ENCODE data around the gene NDUFS6. TPM values are rescaled to one million over a fixed set of nuclear protein-coding genes. Genes with fewer than 3 reads are reported as not detected.

NDUFS6 gene
- total and polyA plus RNA-seq, 8 donors, result 12.8 to 95.0 (median 86.0) TPM; not detected in 1

DNA sequence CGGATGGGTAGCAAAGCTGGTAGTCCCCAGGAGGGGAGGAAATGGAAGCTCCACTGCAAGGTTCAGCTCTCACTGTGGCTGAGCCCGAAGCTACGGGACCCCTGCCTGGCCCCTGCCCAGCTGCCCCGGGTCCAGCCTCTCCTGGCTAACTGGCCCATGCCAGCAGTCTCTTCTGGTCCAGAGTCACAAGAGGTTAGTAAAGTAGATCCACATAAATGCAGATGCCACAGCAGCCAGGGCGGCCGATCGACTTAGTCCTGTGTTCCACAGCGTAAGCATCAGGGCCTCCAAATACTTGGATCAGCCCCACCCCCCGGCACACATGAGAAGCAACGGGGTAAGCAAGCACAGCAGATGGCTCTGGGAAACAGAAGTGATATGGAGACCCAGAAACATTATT, 43.7 kb upstream of the NDUFS6 start:
- Histone ChIP-seq H3K9me3 (peaks cover 0 to 6% (median 2%) of the 10 kb centered on the region in 4 donors), H3K4me3 (no peak overlapping the region), H3K27me3 (peaks cover 0 to 58% (median 6%) of the 10 kb centered on the region in 3 donors), H3K27ac (no peak overlapping the region), H3K36me3 (no peaks in the 10 kb centered on the region), H3K4me1 (no peaks in the 10 kb centered on the region)
- 82 to 94% (median 87%) methylated on average over 4 to 10 of the region's 10 CpGs for WGBS, 5 donors
- intact Hi-C loops (cut with DNase I; ENCODE audit: low total_unique reads), result no loop called here
- DNase-seq, result peak in 1 of 2 donors; percentile 24
- TF ChIP-seq POLR2A (IDR thresholded peaks at IDR 0.05) (no peak), EP300 (IDR thresholded peaks at IDR 0.05) (no peak), POLR2AphosphoS5 (IDR thresholded peaks at IDR 0.05) (no peak)
- TF ChIP-seq, protein P1, sequence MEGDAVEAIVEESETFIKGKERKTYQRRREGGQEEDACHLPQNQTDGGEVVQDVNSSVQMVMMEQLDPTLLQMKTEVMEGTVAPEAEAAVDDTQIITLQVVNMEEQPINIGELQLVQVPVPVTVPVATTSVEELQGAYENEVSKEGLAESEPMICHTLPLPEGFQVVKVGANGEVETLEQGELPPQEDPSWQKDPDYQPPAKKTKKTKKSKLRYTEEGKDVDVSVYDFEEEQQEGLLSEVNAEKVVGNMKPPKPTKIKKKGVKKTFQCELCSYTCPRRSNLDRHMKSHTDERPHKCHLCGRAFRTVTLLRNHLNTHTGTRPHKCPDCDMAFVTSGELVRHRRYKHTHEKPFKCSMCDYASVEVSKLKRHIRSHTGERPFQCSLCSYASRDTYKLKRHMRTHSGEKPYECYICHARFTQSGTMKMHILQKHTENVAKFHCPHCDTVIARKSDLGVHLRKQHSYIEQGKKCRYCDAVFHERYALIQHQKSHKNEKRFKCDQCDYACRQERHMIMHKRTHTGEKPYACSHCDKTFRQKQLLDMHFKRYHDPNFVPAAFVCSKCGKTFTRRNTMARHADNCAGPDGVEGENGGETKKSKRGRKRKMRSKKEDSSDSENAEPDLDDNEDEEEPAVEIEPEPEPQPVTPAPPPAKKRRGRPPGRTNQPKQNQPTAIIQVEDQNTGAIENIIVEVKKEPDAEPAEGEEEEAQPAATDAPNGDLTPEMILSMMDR (IDR thresholded peaks at IDR 0.05), result no peak

DNA sequence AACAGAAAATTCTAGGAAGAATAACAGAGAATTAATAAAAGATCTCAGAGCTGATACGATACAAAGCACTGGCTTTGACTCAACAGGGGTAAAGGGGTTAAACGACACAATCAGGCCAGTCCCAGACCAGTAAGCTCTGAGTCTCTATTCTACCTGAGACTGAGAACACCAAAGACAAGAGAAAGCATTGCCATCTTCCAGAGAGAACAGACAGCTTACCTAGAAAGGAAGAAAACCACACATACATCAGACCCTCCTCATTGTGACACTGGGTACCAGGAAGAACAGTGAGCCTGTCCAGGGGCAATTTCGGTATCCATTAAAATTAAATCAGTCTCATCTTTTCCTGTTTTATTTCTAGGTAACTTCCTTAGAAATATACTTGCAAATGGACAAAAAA, 42.6 kb upstream of the NDUFS6 start:
- no peak for TF ChIP-seq POLR2A (IDR thresholded peaks at IDR 0.05)
- TF ChIP-seq EP300 (IDR thresholded peaks at IDR 0.05), result no peak
- TF ChIP-seq, protein P1 (IDR thresholded peaks at IDR 0.05), result no peak
- TF ChIP-seq POLR2AphosphoS5 (IDR thresholded peaks at IDR 0.05), result no peak
- no peak for DNase-seq
- H3K4me1 ChIP-seq, result no peaks in the 10 kb centered on the region
- H3K36me3 ChIP-seq, result no peaks in the 10 kb centered on the region
- WGBS, 5 donors, result 60 to 88% (median 85%) methylated on average over 3 of the region's 3 CpGs
- intact Hi-C loops (cut with DNase I; ENCODE audit: low total_unique reads), result no loop called here
- H3K4me3 ChIP-seq, result no peak overlapping the region
- no peak overlapping the region for H3K27ac ChIP-seq
- H3K27me3 ChIP-seq, result peaks cover 0 to 60% (median 6%) of the 10 kb centered on the region in 3 donors
- H3K9me3 ChIP-seq, result peaks cover 0 to 4% (median 0%) of the 10 kb centered on the region in 4 donors

DNA sequence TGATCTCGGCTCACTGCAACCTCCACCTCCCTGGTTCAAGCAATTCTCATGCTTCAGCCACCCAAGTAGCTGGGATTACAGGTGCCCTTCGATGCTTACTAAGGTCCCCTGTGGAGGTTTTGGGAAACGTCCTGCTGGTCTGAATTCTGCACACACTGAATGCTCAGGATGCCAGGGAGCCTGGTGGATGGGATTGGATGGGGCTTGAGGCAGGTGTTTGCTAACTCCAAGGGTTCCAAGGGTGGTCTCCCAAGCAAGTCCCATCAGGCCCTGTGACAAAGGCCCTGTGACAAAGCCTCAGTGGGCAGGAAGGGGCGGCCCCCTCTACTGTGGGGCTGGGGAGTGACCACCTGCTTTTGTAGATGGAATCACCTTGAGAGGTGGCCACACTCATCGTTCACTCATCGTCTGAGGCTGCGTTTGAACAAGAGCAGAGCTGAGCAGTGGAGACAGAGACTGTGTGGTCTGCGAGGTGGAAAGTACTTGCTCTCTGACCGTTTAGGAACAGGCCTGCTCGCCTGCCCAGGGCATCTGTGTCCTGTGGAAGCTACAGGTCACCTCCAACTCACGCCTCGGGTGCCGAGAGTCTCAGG, 41.7 kb upstream of the NDUFS6 start:
- Histone ChIP-seq H3K4me1 (no peaks in the 10 kb centered on the region), H3K27ac (no peak overlapping the region), H3K27me3 (peaks cover 0 to 62% (median 6%) of the 10 kb centered on the region in 3 donors), H3K36me3 (no peaks in the 10 kb centered on the region), H3K9me3 (peaks cover 0 to 4% (median 0%) of the 10 kb centered on the region in 4 donors), H3K4me3 (no peak overlapping the region)
- 68 to 79% (median 76%) methylated on average over 13 of the region's 13 CpGs for WGBS, 5 donors
- peak in 1 of 2 donors; percentile 21 for DNase-seq
- intact Hi-C loops (cut with DNase I; ENCODE audit: low total_unique reads), result no loop called here
- TF ChIP-seq, protein P1 (IDR thresholded peaks at IDR 0.05), result no peak
- TF ChIP-seq POLR2AphosphoS5 (IDR thresholded peaks at IDR 0.05) (no peak), POLR2A (IDR thresholded peaks at IDR 0.05) (no peak), EP300 (IDR thresholded peaks at IDR 0.05) (no peak)

DNA sequence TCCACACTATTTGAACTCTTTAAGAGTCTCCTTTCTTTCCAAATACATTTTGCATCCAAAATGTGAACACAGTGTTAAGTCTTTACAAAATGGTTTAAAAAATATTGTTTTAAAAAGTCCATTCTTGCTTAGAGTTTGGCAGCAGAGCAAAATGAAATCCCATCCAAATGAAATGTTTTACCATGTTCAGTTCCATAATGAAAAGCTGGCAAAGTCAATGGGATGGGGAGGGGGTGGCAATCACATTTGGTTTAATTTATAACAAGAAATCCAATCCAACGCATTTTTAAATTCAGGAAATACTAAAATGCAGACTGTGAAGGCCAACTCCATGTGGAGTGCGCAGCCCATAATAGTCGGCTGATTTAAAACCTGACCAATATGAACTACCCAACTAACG, 41.0 kb upstream of the NDUFS6 start:
- H3K27me3 ChIP-seq, result peaks cover 0 to 62% (median 13%) of the 10 kb centered on the region in 3 donors
- TF ChIP-seq POLR2A (IDR thresholded peaks at IDR 0.05), result no peak
- no peak for TF ChIP-seq POLR2AphosphoS5 (IDR thresholded peaks at IDR 0.05)
- TF ChIP-seq, protein P1 (IDR thresholded peaks at IDR 0.05), result no peak
- no peak for TF ChIP-seq EP300 (IDR thresholded peaks at IDR 0.05)
- 77 to 87% (median 79%) methylated on average over 4 of the region's 4 CpGs for WGBS, 5 donors

More for the DNA sequence above, 41.0 kb upstream of the NDUFS6 start:
- Histone ChIP-seq H3K27ac (no peak overlapping the region), H3K9me3 (peaks cover 0 to 4% (median 0%) of the 10 kb centered on the region in 4 donors), H3K36me3 (no peaks in the 10 kb centered on the region), H3K4me1 (no peaks in the 10 kb centered on the region), H3K4me3 (no peak overlapping the region)
- intact Hi-C loops (cut with DNase I; ENCODE audit: low total_unique reads), result loop anchor here (10.0 kb wide), 1 partner anchor 285 kb away; no protein-coding TSS in a partner anchor
- DNase-seq, result no peak
